ENCODE data around the gene ZNF32.

ZNF32 gene

DNA sequence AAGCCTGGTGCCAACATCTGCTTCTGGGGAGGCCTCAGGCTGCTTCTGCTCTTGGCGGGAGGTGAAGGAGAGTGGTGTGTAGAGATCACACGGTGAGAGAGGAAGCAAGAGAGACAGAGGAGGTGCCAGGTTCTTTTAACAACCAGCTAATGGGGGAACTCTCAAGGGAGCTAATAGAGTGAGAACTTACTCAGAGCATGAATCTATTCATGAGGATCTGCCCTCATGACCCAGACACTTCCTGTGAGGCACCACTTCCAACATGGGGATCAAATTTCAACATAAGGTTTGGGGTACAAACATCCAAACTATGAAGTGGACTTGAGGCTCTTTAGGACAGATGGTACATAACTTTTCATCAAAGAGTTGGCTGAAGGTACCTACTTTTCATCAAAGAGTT is 5.1 kb upstream of the ZNF32 start:
- no peak overlapping the region for H3K4me3 ChIP-seq (ENCODE audit: low read length in 2 of 2)
- no peak overlapping the region for H3K9ac ChIP-seq (ENCODE audit: low read depth, low read length, poor library complexity)
- no peak overlapping the region for H2AK5ac ChIP-seq (ENCODE audit: low read depth, low read length)
- no peaks in the 10 kb centered on the region for H3K27me3 ChIP-seq (ENCODE audit: control insufficient read depth in 3 of 3, insufficient read depth in 3 of 3, low read depth in 1 of 3, low read length in 3 of 3)
- no peak overlapping the region for H4K91ac ChIP-seq (ENCODE audit: low read depth, low read length, poor library complexity)
- no CpG with 5 or more reads among the region's 2 CpGs for WGBS, 2 donors (ENCODE audit: extremely low coverage in 2 of 2, insufficient read length in 2 of 2, insufficient replicate concordance in 1 of 2)
- H2BK12ac ChIP-seq (ENCODE audit: low read length), result no peak overlapping the region
- H2BK5ac ChIP-seq (ENCODE audit: low read length), result no peak overlapping the region
- no peaks in the 10 kb centered on the region for H3K79me1 ChIP-seq (ENCODE audit: low read depth, low read length)
- no peak overlapping the region for H3K14ac ChIP-seq (ENCODE audit: low read length)
- no peak for DNase-seq (ENCODE audit: low spot score)
- no peak overlapping the region for H3K18ac ChIP-seq (ENCODE audit: low read length)
- H3K9me3 ChIP-seq (replicated peaks in 1 of 2; ENCODE audit: control insufficient read depth in 2 of 2, insufficient read depth in 1 of 2, low read depth in 1 of 2, low read length in 2 of 2), result peaks cover 0 to 10% of the 10 kb centered on the region in 2 donors
- no peak overlapping the region for H3K23ac ChIP-seq (ENCODE audit: low read depth, low read length, poor library complexity)
- no peak overlapping the region for H3K27ac ChIP-seq (replicated peaks; ENCODE audit: low read length)
- H4K8ac ChIP-seq (ENCODE audit: low read depth, low read length), result no peak overlapping the region
- H3K36me3 ChIP-seq (replicated peaks in 1 of 2; ENCODE audit: control insufficient read depth in 2 of 2, insufficient read depth in 2 of 2, low read length in 2 of 2), result peaks cover 0 to 2% of the 10 kb centered on the region in 2 donors
- H3K4me2 ChIP-seq (ENCODE audit: insufficient read depth, low read length, poor library complexity, severe bottlenecking), result no peak overlapping the region
- no peak overlapping the region for H3K4ac ChIP-seq (ENCODE audit: low read length)
- peaks cover 2 to 3% of the 10 kb centered on the region in 2 donors for H3K4me1 ChIP-seq (ENCODE audit: control insufficient read depth in 2 of 2, insufficient read depth in 1 of 2, low read depth in 1 of 2, low read length in 2 of 2)
- H2AFZ ChIP-seq (ENCODE audit: low read length), result no peak overlapping the region
- no peak overlapping the region for H2BK15ac ChIP-seq (ENCODE audit: low read length)
- no peak overlapping the region for H2BK120ac ChIP-seq (ENCODE audit: low read depth, low read length)

DNA sequence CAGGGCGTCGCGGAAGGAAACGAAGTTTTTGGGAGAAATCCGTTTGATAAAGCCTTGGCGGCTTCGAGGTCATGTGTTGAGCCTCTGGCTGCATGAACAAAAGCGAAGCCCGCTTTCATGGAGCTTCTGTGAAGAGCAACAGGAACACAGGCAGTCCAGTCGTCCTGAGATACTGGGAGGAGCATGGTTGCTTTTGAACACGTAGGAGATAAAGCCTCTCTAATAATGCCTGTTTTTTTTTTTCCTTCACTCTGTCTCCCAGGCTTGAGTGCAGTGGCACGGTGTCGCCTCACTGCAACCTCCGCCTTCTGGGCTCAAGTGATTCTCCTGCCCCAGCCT is 473 bp upstream of the ZNF32 start:
- peaks cover 2 to 3% of the 10 kb centered on the region in 2 donors for H3K4me1 ChIP-seq (ENCODE audit: control insufficient read depth in 2 of 2, insufficient read depth in 1 of 2, low read depth in 1 of 2, low read length in 2 of 2)
- no peak overlapping the region for H4K8ac ChIP-seq (ENCODE audit: low read depth, low read length)
- H2BK120ac ChIP-seq (ENCODE audit: low read depth, low read length), result no peak overlapping the region
- no peak overlapping the region for H2BK12ac ChIP-seq (ENCODE audit: low read length)
- H3K9ac ChIP-seq (ENCODE audit: low read depth, low read length, poor library complexity), result no peak overlapping the region
- H2AFZ ChIP-seq (ENCODE audit: low read length), result peak overlapping the region; percentile 100
- H3K4me3 ChIP-seq (ENCODE audit: low read length in 2 of 2), result peak overlapping the region; percentile 64 to 84
- H3K23ac ChIP-seq (ENCODE audit: low read depth, low read length, poor library complexity), result peak overlapping the region; percentile 94
- H3K4ac ChIP-seq (ENCODE audit: low read length), result no peak overlapping the region
- H3K14ac ChIP-seq (ENCODE audit: low read length), result no peak overlapping the region
- H2BK5ac ChIP-seq (ENCODE audit: low read length), result no peak overlapping the region
- H3K9me3 ChIP-seq (replicated peaks in 1 of 2; ENCODE audit: control insufficient read depth in 2 of 2, insufficient read depth in 1 of 2, low read depth in 1 of 2, low read length in 2 of 2), result peaks cover 25 to 49% of the 10 kb centered on the region in 2 donors
- no CpG with 5 or more reads among the region's 14 CpGs for WGBS, 2 donors (ENCODE audit: extremely low coverage in 2 of 2, insufficient read length in 2 of 2, insufficient replicate concordance in 1 of 2)
- no peak overlapping the region for H3K27ac ChIP-seq (replicated peaks; ENCODE audit: low read length)
- no peaks in the 10 kb centered on the region for H3K27me3 ChIP-seq (ENCODE audit: control insufficient read depth in 3 of 3, insufficient read depth in 3 of 3, low read depth in 1 of 3, low read length in 3 of 3)
- no peak for DNase-seq (ENCODE audit: low spot score)
- H3K36me3 ChIP-seq (replicated peaks in 1 of 2; ENCODE audit: control insufficient read depth in 2 of 2, insufficient read depth in 2 of 2, low read length in 2 of 2), result peaks cover 21 to 30% of the 10 kb centered on the region in 2 donors
- peak overlapping the region; percentile 95 for H3K18ac ChIP-seq (ENCODE audit: low read length)
- H4K91ac ChIP-seq (ENCODE audit: low read depth, low read length, poor library complexity), result no peak overlapping the region
- no peaks in the 10 kb centered on the region for H3K79me1 ChIP-seq (ENCODE audit: low read depth, low read length)
- peak overlapping the region; percentile 88 for H3K4me2 ChIP-seq (ENCODE audit: insufficient read depth, low read length, poor library complexity, severe bottlenecking)
- H2BK15ac ChIP-seq (ENCODE audit: low read length), result no peak overlapping the region
- no peak overlapping the region for H2AK5ac ChIP-seq (ENCODE audit: low read depth, low read length)

DNA sequence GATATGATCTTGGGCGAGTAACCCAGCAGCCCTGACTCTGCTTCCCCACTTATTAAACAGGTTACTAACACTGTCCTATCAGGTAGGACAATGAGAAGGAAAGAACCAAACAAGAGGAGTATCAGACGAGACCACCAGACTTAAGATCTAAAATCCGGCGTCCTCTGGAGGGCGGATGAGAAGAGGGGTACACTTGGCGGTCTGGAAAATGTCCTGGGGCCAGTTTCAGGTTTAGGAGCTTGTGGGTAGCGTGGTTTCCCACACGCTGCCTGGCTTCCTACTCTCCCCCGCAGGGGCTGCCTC is 635 bp downstream of the ZNF32 start:
- peak overlapping the region; percentile 64 to 86 for H3K4me3 ChIP-seq (ENCODE audit: low read length in 2 of 2)
- no peak overlapping the region for H2BK12ac ChIP-seq (ENCODE audit: low read length)
- H3K14ac ChIP-seq (ENCODE audit: low read length), result peak overlapping the region; percentile 75
- no peaks in the 10 kb centered on the region for H3K27me3 ChIP-seq (ENCODE audit: control insufficient read depth in 3 of 3, insufficient read depth in 3 of 3, low read depth in 1 of 3, low read length in 3 of 3)
- no peak overlapping the region for H2BK5ac ChIP-seq (ENCODE audit: low read length)
- no peaks in the 10 kb centered on the region for H3K4me1 ChIP-seq (ENCODE audit: control insufficient read depth in 2 of 2, insufficient read depth in 1 of 2, low read depth in 1 of 2, low read length in 2 of 2)
- no peak for DNase-seq (ENCODE audit: low spot score)
- no peak overlapping the region for H3K23ac ChIP-seq (ENCODE audit: low read depth, low read length, poor library complexity)
- no CpG with 5 or more reads among the region's 9 CpGs for WGBS, 2 donors (ENCODE audit: extremely low coverage in 2 of 2, insufficient read length in 2 of 2, insufficient replicate concordance in 1 of 2)
- peak overlapping the region; percentile 48 for H2BK120ac ChIP-seq (ENCODE audit: low read depth, low read length)
- peaks cover 33 to 60% of the 10 kb centered on the region in 2 donors for H3K9me3 ChIP-seq (replicated peaks in 1 of 2; ENCODE audit: control insufficient read depth in 2 of 2, insufficient read depth in 1 of 2, low read depth in 1 of 2, low read length in 2 of 2)
- peak overlapping the region; percentile 87 for H3K9ac ChIP-seq (ENCODE audit: low read depth, low read length, poor library complexity)
- peak overlapping the region; percentile 62 for H2AK5ac ChIP-seq (ENCODE audit: low read depth, low read length)
- peak overlapping the region; percentile 100 for H2AFZ ChIP-seq (ENCODE audit: low read length)
- no peak overlapping the region for H3K4ac ChIP-seq (ENCODE audit: low read length)
- no peak overlapping the region for H4K8ac ChIP-seq (ENCODE audit: low read depth, low read length)
- H3K27ac ChIP-seq (replicated peaks; ENCODE audit: low read length), result no peak overlapping the region
- no peak overlapping the region for H4K91ac ChIP-seq (ENCODE audit: low read depth, low read length, poor library complexity)
- no peaks in the 10 kb centered on the region for H3K79me1 ChIP-seq (ENCODE audit: low read depth, low read length)
- peak overlapping the region; percentile 74 for H3K4me2 ChIP-seq (ENCODE audit: insufficient read depth, low read length, poor library complexity, severe bottlenecking)
- H3K36me3 ChIP-seq (replicated peaks in 1 of 2; ENCODE audit: control insufficient read depth in 2 of 2, insufficient read depth in 2 of 2, low read length in 2 of 2), result peaks cover 26 to 41% of the 10 kb centered on the region in 2 donors
- peak overlapping the region; percentile 97 for H3K18ac ChIP-seq (ENCODE audit: low read length)
- H2BK15ac ChIP-seq (ENCODE audit: low read length), result no peak overlapping the region

DNA sequence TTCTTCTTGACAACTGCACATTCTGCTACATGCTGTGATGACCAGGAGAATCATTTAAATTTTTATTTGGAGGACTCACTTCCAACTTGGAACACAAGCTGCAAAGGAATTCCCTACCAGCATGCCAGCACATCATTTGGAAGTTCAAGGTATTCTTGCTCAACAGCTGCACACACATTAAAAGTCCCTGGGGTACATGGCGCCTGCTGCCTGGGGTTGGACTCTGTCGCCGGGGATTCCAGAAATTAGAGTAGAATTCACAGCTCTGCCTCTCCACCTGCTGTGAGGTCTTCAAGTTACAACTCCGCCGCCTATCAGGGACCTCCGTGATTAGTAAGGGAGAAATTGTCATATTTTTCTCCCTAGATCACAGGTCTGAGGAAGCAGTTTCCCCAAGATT is 1.1 kb downstream of the ZNF32 start:
- Histone ChIP-seq H3K4me3 (ENCODE audit: low read length in 2 of 2) (peak overlapping the region in 1 of 2 donors; percentile 64), H4K91ac (ENCODE audit: low read depth, low read length, poor library complexity) (no peak overlapping the region), H3K27ac (replicated peaks; ENCODE audit: low read length) (no peak overlapping the region), H3K18ac (ENCODE audit: low read length) (no peak overlapping the region), H3K27me3 (ENCODE audit: control insufficient read depth in 3 of 3, insufficient read depth in 3 of 3, low read depth in 1 of 3, low read length in 3 of 3) (no peaks in the 10 kb centered on the region), H2BK120ac (ENCODE audit: low read depth, low read length) (no peak overlapping the region), H3K4ac (ENCODE audit: low read length) (no peak overlapping the region), H2BK12ac (ENCODE audit: low read length) (no peak overlapping the region), H2BK5ac (ENCODE audit: low read length) (no peak overlapping the region), H2AK5ac (ENCODE audit: low read depth, low read length) (no peak overlapping the region), H4K8ac (ENCODE audit: low read depth, low read length) (no peak overlapping the region), H3K4me1 (ENCODE audit: control insufficient read depth in 2 of 2, insufficient read depth in 1 of 2, low read depth in 1 of 2, low read length in 2 of 2) (no peaks in the 10 kb centered on the region), H3K9ac (ENCODE audit: low read depth, low read length, poor library complexity) (no peak overlapping the region), H3K79me1 (ENCODE audit: low read depth, low read length) (no peaks in the 10 kb centered on the region), H3K36me3 (replicated peaks in 1 of 2; ENCODE audit: control insufficient read depth in 2 of 2, insufficient read depth in 2 of 2, low read length in 2 of 2) (peaks cover 26 to 46% of the 10 kb centered on the region in 2 donors), H3K4me2 (ENCODE audit: insufficient read depth, low read length, poor library complexity, severe bottlenecking) (no peak overlapping the region), H3K9me3 (replicated peaks in 1 of 2; ENCODE audit: control insufficient read depth in 2 of 2, insufficient read depth in 1 of 2, low read depth in 1 of 2, low read length in 2 of 2) (peaks cover 34 to 65% of the 10 kb centered on the region in 2 donors), H2BK15ac (ENCODE audit: low read length) (no peak overlapping the region), H2AFZ (ENCODE audit: low read length) (no peak overlapping the region), H3K14ac (ENCODE audit: low read length) (no peak overlapping the region), H3K23ac (ENCODE audit: low read depth, low read length, poor library complexity) (no peak overlapping the region)
- no CpG with 5 or more reads among the region's 6 CpGs for WGBS, 2 donors (ENCODE audit: extremely low coverage in 2 of 2, insufficient read length in 2 of 2, insufficient replicate concordance in 1 of 2)
- no peak for DNase-seq (ENCODE audit: low spot score)

Measured in neuronal stem cell (in vitro differentiated cells).